Glomerular visceral epithelial cell (primary cell): ENCODE data around the gene TCF12.

Experiments used
- DNase-seq: peaks from one replicate; pipeline ENCODE4 v3.0.0-alpha.2; 2016; ENCODE audit errors: extremely low spot score

Gene TCF12

DNA sequence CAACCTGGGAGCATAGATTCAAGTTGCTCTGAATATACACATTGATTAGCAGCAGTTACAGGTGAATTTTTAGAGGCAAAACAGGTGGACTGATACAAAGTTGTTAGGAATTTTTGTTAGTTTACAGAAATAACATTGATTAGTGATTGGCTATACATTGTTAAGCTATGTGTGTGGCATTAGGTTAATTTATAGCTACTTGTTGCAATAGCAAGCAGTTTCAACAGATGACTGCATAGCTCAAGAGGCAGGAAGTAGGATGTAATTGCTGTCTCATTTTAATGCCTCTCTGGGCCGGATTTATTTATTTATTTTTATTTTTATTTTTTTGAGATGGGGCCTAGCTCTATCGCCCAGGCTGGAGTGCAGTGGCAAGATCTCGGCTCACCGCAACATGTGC lies 99.7 kb downstream of the TCF12 start:
- no peak for DNase-seq

GRCh38 chr15:57019496-57020160 lies 101.2 kb downstream of the TCF12 start:
- no peak for DNase-seq

GRCh38 chr15:57025264-57025926 lies 107.0 kb downstream of the TCF12 start:
- DNase-seq, result no peak

DNA sequence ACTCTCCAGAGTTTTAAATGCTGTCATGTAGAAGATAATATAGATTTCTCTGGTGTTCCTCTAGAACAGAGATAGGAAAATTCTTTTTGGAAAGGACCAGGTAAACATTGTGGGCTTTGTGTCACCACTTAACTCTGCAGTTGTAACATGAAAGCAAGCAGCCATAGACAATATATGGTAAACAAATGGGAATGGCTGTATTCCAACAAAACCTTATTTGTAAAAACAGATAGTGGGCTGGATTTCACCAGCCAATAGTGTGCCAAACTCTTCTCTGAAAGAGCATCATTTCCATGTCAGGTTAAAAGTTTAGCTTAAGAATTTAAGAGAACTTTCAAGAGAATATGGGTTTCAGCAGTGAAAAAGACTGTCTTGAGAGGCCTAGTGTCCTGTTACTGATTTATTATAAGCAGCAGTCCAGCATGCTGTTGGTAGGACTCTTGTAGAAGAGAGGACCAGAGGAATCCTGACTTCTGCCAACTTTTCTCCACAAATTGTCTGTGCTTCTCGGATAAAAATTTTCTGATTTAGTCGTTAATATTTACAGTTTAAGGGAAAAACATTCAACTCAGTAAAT lies 107.7 kb downstream of the TCF12 start:
- no peak for DNase-seq

DNA sequence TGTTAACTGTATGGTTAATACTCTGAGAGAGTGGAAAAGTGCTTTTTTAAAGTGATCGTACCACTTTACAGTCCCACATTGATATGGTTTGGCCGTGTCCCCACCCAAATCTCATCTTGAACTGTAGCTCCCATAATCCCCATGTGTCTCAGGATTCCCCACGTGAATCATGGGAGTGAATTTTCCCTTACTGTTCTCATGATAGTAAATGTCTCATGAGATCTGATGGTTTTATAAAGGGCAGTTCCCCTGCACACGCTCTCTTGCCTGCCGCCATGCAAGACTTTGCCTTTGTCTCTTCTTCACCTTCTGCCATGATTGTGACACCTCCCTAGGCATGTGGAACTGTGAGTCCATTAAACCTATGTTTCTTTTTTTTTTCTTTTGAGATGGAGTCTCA lies 109.2 kb downstream of the TCF12 start:
- no peak for DNase-seq

GRCh38 chr15:57028176-57028575 lies 109.7 kb downstream of the TCF12 start:
- DNase-seq, result no peak

GRCh38 chr15:57030011-57030410 lies 111.6 kb downstream of the TCF12 start:
- DNase-seq, result no peak

- no peak for DNase-seq
Observed at GRCh38 chr15:57031082-57031481, 112.6 kb downstream of the TCF12 start.

DNA sequence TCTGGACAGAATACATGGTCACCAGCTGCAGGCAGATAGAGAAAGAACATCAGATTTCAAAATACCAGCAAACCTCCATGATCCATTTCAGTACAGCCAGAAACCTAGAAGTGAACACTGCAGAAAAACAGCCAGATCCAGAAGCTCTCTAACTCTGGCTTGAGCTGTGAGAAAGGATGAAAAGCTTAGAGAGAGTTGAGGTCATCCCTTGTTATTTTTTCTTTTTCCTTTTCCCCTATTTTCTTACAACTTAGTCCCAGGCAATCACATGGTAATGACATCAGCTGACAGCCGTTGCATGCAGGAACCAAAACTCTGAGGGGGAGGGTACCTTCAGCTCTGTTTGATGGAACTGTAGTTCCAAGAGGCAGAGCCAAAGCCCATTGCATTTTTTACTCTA lies 113.2 kb downstream of the TCF12 start:
- peak; percentile 20 for DNase-seq

DNA sequence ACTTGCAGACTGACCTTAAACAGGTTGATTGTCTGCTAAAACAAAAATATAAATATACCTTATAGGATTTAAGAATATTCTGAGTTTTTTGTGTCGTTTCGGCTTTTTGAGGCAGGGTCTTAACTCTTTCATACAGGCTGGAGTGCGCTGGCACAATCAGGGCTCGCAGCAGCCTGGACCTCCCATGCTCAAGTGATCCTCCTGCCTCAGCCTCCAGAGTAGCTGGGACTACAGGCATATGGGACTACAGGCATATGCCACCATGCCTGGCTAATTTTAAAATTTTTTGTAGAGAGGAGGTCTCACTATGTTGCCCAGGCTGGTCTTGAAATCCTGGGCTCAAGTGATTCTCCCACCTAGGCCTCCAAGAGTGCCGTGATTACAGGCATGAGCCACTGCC lies 113.9 kb downstream of the TCF12 start:
- DNase-seq, result no peak

DNA sequence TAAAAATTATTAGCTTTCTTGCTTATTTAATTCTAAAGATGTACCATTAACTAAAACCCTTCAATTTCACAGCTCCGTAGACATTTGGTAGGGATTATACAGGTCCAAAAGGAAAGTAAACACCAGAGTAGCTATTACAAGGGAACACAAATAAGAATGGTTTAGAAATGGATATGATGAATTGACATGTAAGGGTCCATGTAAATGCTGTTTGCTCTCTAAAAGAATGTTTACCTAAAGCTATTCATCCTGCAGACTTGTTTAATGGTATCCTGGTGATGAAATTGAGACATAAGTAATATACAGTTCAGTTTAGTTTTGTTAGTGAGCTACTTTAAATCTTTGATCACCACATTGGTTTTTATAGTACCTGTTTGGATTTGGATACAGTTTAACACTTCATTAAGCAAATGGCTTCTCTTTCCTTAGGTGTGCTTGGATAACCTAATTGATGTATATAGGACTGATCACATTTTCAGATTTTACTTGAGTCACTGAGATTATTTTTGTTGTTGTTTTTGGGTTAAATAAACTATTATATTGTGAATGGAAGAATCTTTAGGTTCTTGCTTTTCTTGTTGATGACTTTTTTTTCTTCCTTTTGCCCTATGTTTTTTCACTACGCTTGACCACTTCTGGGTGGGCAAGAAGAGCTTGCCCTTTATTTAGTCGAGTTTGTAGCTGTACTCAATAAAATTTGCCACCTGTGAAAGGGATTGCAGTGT lies 115.4 kb downstream of the TCF12 start:
- DNase-seq, result no peak

DNA sequence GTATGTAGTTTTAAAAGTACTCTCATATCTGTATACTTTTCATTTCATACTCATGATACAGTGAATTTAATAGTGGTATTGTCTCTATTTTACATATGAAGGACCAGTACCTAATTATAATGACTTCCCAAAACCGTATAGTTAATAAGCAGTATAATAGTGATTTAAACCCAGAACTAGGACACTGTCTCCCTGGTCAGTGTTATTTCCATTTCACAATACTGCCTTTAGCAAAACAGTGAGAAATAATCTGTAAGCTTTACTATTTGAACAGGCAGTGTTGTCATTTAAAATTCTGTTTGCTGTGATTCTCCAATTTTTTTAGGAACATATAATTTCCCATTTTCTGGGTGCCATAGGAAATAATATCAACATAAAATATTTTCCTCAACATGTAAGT lies 116.2 kb downstream of the TCF12 start:
- no peak for DNase-seq

DNA sequence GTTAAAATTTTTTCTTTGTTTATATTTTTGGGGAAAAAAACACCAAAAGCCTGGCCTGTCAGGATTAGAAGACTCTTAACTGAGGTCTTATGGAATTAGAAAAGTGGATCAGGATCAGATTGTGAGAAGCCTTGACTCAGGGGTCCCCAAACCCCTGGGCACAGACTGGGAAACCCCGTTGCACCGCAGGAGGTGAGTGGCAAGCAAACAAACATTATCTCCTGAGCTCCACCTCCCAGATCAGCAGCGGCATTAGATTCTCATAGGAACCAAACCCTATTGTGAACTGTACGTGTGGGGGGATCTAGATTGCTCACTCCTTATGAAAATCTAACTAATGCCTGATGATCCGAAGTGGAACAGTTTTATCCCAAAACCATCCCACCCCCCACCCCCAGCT lies 117.2 kb downstream of the TCF12 start:
- no peak for DNase-seq

- DNase-seq, result no peak
Observed at GRCh38 chr15:57036352-57036751, 117.9 kb downstream of the TCF12 start.

- DNase-seq, result no peak
Observed at GRCh38 chr15:57037548-57037947, 119.1 kb downstream of the TCF12 start.

DNA sequence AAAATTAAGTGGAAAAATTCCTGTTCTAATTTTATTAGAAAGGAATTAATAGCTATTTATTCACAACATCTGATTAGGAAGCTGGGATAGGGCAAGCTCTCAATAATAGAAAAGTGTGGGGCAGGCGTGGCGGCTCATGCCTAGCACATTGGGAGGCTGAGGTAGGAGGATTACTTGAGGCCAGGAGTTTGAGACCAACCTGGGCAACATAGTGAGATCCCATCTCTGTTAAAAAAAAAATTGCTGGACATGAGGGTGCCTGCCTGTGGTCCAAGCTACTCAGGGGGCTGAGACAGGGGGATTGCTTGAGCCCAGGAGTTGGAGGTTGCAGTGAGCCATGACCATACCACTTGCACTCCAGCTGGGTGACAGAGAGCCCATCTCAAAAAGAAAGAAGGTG lies 119.6 kb downstream of the TCF12 start:
- no peak for DNase-seq

DNA sequence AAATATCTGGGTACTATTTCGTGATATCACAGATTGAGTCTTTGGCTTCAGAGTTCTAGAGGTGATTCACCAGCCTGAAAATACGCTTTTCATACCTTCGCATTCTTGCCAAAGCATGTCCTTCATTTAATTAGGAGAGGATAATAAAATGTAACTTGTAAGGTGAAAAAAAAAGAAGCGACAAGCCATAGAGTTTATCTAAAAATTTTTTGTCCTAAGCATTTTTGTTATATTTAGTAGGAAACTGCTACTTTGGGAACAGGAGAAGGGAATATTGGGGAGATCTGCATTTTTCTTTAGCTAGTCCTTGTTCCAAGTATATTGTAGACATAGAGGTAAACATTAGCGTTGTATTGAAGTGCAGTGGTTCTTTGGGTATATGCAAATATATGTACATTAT lies 120.1 kb downstream of the TCF12 start:
- no peak for DNase-seq

GRCh38 chr15:57041416-57041815 lies 123.0 kb downstream of the TCF12 start:
- no peak for DNase-seq

DNA sequence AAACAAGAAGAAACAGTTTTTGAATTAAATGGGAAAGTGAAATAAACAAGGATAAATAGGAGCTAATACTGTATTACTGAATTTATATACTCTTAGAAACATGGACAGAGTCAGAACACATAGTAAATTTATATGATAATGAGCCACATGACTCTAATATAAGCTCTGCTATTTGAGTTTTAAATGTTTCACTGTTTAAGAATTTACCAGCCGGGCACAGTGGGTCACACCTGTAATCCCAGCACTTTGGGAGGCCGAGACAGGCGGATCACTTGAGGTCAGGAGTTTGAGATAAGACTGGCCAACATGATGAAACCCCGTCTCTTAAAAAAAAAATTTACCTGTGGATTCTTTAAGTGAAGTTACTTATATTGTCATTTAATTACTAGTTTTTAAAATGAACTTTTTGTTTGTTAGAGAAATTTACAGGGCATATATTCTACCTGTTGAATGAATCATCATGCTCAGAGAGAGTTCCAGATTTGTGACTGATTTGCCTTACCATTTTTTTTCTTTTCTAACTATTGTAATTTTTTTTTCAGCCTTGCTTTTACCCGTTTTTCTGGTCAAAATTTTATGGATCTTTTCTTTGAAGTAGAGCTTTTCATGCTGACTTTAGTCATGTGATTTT lies 125.7 kb downstream of the TCF12 start:
- no peak for DNase-seq

DNA sequence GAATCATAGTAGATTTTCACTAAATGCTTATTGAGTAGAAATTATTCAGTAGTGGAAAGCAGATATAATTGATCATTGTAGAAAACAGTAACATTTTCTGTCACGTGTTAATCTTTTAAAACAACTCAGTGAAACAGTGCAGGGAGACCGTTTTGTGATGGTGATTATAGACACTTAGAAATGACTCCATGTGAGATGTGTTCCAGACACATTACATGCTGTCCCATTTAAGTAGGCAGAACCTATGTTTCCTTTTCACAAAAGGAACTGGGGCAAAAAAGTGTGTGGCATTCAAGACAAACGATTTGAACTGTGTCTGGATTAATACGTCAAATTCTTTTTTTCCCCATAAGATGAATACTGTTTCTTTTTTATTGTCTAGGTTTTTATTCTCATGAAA lies 126.5 kb downstream of the TCF12 start:
- no peak for DNase-seq

DNA sequence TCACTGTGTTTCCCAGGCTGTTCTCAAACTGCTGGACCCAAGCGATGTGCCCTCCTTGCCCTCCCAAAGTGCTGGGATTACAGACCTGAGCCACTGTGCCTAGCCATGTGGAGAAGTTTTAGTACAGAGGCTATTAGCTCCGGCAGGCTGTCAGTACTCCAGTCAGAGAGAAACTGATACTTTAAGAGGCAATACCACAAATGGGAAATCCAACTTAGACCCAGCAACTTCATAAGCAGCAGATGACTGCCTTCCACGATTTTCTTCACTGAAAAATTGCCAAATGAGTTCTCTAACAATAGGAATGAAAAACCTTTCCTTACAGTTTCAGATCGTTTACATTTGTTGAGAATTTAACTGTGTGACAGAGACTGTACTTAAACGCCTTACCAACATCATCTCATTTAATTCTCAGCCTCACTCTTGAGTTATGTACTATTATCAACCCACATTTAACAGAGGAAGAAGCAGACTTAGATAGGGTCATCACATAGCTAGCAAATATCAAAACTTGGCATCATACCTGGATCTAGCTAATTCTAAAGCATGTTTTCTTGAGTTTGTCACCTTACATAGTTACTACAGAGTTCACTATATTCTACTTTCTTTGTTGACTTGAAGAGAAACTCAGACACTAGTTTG lies 127.4 kb downstream of the TCF12 start:
- no peak for DNase-seq
